NB4 (cell line): ENCODE measurements around the gene UBIAD1.
"Not testable (repeated sequence)": the region's sequence is repeated elsewhere in the genome, so short reads cannot be mapped to it uniquely, and the experiment has no call there.

Source experiments
- DNase-seq: peaks from one replicate; pipeline ENCODE4 v3.0.0; 2010; ENCODE audit warnings: low read depth
- H3K4me3 ChIP-seq: one replicate; pipeline ENCODE4 v1.5.1; 2011; ENCODE audit warnings: mild to moderate bottlenecking, low read depth, low read length, moderate library complexity
- MAX ChIP-seq: IDR thresholded peaks from 2 replicates; pipeline ENCODE4 v1.6.1; 2011; ENCODE audit warnings: low read depth, low read length
- MYC ChIP-seq: IDR thresholded peaks from 2 replicates; pipeline ENCODE4 v1.6.1; 2011; ENCODE audit warnings: low read depth, low read length
- POLR2A ChIP-seq: IDR thresholded peaks from 2 replicates; pipeline ENCODE4 v1.6.1; 2011; ENCODE audit warnings: mild to moderate bottlenecking; ENCODE audit not compliant: insufficient read length; ENCODE audit errors: extremely low read depth
- TF ChIP-seq, protein P1 (sequence below): IDR thresholded peaks from one replicate; pipeline ENCODE4 v1.5.1; 2012; ENCODE audit warnings: low read depth, low read length

Gene UBIAD1

DNA sequence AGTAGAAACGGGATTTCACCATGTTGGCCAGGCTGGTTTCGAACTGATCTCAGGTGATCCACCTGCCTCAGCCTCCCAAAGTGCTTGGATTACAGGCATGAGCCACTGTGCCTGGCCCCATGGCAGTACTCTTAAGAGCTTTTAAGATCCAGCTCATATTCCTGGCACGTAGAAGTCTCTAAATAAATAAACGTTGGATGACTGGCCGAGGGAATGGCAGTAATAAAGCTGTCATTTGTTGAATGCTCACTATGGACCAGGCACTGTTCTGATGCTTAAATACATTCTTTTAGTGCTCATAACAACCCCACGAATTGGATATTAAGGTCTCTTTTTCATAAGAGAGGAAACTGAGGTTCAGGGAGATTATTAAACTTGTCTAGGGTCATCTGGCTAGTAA, 20.9 kb downstream of the UBIAD1 start:
- no peak for DNase-seq
- TF ChIP-seq POLR2A (no peak), MYC (no peak), MAX (no peak)
- TF ChIP-seq, protein P1, sequence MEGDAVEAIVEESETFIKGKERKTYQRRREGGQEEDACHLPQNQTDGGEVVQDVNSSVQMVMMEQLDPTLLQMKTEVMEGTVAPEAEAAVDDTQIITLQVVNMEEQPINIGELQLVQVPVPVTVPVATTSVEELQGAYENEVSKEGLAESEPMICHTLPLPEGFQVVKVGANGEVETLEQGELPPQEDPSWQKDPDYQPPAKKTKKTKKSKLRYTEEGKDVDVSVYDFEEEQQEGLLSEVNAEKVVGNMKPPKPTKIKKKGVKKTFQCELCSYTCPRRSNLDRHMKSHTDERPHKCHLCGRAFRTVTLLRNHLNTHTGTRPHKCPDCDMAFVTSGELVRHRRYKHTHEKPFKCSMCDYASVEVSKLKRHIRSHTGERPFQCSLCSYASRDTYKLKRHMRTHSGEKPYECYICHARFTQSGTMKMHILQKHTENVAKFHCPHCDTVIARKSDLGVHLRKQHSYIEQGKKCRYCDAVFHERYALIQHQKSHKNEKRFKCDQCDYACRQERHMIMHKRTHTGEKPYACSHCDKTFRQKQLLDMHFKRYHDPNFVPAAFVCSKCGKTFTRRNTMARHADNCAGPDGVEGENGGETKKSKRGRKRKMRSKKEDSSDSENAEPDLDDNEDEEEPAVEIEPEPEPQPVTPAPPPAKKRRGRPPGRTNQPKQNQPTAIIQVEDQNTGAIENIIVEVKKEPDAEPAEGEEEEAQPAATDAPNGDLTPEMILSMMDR = no peak
- H3K4me3 ChIP-seq = no peak overlapping the region

- TF ChIP-seq, protein P1 = no peak
- DNase-seq = no peak
- H3K4me3 ChIP-seq = no peak overlapping the region
These were observed 22.0 kb downstream of the UBIAD1 start for GRCh38 chr1:11294951-11295350.

DNA sequence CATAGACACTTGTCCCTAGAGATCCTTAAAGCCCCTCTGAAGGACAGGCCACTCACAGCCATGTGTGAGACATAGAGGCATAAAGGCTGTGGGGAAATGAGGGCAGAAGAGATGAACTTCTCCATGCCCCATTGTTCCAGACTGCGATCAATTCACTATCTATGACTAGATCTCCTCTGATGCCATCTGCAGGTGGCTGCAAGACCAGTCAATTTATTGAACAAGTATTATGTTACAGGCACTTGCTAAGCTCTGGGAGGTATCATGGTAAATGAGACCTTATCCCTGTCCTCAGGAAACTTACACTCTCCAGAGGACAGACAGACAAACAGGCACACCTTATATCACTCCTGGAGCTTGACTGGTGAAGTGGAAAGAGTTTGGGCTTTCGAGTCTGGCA, 22.9 kb downstream of the UBIAD1 start:
- no peak for TF ChIP-seq POLR2A
- TF ChIP-seq MYC = no peak
- no peak for TF ChIP-seq MAX
- TF ChIP-seq, protein P1 = no peak
- H3K4me3 ChIP-seq = no peak overlapping the region
- no peak for DNase-seq

GRCh38 chr1:11297774-11298173, 24.8 kb downstream of the UBIAD1 start:
- not testable (repeated sequence) for H3K4me3 ChIP-seq, DNase-seq

- TF ChIP-seq, protein P1 = no peak
- no peak for TF ChIP-seq MYC
- no peak for TF ChIP-seq POLR2A
- TF ChIP-seq MAX = no peak
- no peak for DNase-seq
These were observed 25.6 kb downstream of the UBIAD1 start for GRCh38 chr1:11298390-11299224.

DNA sequence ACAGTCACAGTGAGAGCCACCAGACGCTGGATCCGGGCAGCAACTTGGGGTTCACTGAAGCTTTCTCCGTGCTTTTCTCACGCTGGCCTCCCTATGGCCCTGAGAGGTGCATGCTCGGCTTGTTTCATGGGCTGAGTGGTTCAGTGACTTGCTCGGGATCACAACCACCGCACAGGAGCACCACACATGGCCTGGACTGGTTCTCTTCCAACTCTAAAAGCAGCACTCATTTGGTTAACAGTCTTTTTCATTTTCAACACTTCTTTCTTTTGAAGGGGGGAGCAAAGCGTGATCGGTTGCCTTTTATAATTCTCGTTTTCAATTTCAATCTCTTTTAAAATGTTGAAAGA, 26.2 kb downstream of the UBIAD1 start:
- no peak overlapping the region for H3K4me3 ChIP-seq
- no peak for DNase-seq
- TF ChIP-seq MYC (no peak), MAX (no peak), POLR2A (no peak)
- TF ChIP-seq, protein P1 = no peak

More at GRCh38 chr1:11298390-11299224, 25.6 kb downstream of the UBIAD1 start:
- H3K4me3 ChIP-seq = no peak overlapping the region
